ENCODE results near the gene ADGRF4. TPM values are rescaled to one million over a fixed set of nuclear protein-coding genes. Genes with fewer than 3 reads are reported as not detected.

The ADGRF4 gene
- polyA plus RNA-seq, 1 donor (not counting 4 experiments of a cell fraction or from before 2014, with no cell fraction given) = 30.2 TPM

DNA sequence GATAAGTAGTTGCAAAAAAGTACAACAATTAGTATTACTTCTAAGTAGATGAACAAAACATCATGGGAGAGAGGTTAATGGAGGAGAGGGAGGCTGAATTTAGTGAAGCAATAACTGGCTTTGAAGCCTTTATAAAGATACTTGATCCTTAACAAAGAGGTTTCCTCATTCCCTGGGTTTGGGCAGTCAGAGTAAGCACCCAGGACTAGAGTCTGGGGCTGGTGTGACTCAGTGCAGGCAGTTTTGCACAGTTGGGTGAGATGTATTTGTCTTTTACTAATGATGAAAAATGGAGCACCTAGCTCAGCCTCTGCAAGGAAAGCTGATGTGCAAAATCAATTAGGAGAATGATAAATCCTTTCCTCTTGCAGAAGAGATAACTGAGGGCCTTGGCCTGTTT lies 71.6 kb downstream of the ADGRF4 start:
- Histone ChIP-seq H3K4me2 (ENCODE audit: control insufficient read depth, extremely low read depth, insufficient read depth, low read depth, low read length) (no peak overlapping the region), H3K9me3 (ENCODE audit: control insufficient read depth, low read depth, low read length) (no peaks in the 10 kb centered on the region), H3K27me3 (ENCODE audit: control insufficient read depth, extremely low read depth, insufficient read depth, low read length) (no peaks in the 10 kb centered on the region), H3K9ac (ENCODE audit: control insufficient read depth, extremely low read depth, insufficient read depth, low read length) (no peak overlapping the region), H3K79me2 (ENCODE audit: control insufficient read depth, insufficient read depth, low read length) (no peaks in the 10 kb centered on the region), H3K4me3 (ENCODE audit: control insufficient read depth in 2 of 3, extremely low read depth in 1 of 3, insufficient read depth in 2 of 3, low read depth in 1 of 3, low read length in 3 of 3) (no peak overlapping the region), H3K36me3 (ENCODE audit: control insufficient read depth in 2 of 2, extremely low read depth in 1 of 2, insufficient read depth in 2 of 2, low read length in 2 of 2) (no peaks in the 10 kb centered on the region), H4K20me1 (ENCODE audit: control insufficient read depth, extremely low read depth, insufficient read depth, low read length) (no peaks in the 10 kb centered on the region), H3K27ac (ENCODE audit: control insufficient read depth, insufficient read depth, low read length) (no peak overlapping the region), H3K4me1 (ENCODE audit: control insufficient read depth, extremely low read depth, insufficient read depth, low read length) (no peaks in the 10 kb centered on the region), H3K9me1 (ENCODE audit: control insufficient read depth, extremely low read depth, insufficient read depth, low read length) (no peaks in the 10 kb centered on the region), H2AFZ (ENCODE audit: control insufficient read depth, low read length) (no peak overlapping the region)
- TF ChIP-seq CTCF (optimal IDR thresholded peaks at IDR 0.05 in 1 of 3, IDR thresholded peaks at IDR 0.05 in 1 of 3, conservative IDR thresholded peaks at IDR 0.05 in 1 of 3; ENCODE audit: extremely low read depth in 1 of 3, insufficient read depth in 2 of 3, low read length in 3 of 3) = no peak
- no peak for TF ChIP-seq EZH2 (IDR thresholded peaks at IDR 0.05; ENCODE audit: low read length)
- no peak for FAIRE-seq
- DNase-seq (ENCODE audit: low read depth, low spot score) = no peak
- dilution Hi-C loops (cut with MboI; ENCODE audit: extremely low pct_ligation_motif_present, low sequenced_read_pairs) = no loop called here

Other genes with a start within 250 kb of the ADGRF4 start
- gene CD2AP, start 220.8 kb upstream of the ADGRF4 start, polyA plus RNA-seq = 13.7 to 23.9 TPM (median 15.9 TPM) in 3 replicates
- gene OPN5, start 83.5 kb downstream of the ADGRF4 start, polyA plus RNA-seq = 0.04 TPM in 1 of 3 replicates, not detected in the others